GM18870 (cell line): ENCODE measurements around the gene ATP6AP2.

Experiments used
- ATAC-seq: cut with Tn5 transposase; IDR thresholded peaks from one replicate; pipeline ENCODE4 v1.9.1; 2021; ENCODE audit warnings: moderate library complexity; ENCODE audit not compliant: unreplicated experiment

Gene ATP6AP2

GRCh38 chrX:40637687-40638086, 56.9 kb downstream of the ATP6AP2 start:
- no peak for ATAC-seq

- ATAC-seq = no peak
Observed at GRCh38 chrX:40644176-40644575, 63.4 kb downstream of the ATP6AP2 start.

- peak; percentile 42 for ATAC-seq
Observed at GRCh38 chrX:40644821-40645358, 64.1 kb downstream of the ATP6AP2 start.

- ATAC-seq = no peak
Observed at GRCh38 chrX:40646489-40647306, 65.9 kb downstream of the ATP6AP2 start.

- peak; percentile 69 for ATAC-seq
Observed at GRCh38 chrX:40647307-40648197, 66.8 kb downstream of the ATP6AP2 start, which contains the start of gene CXorf38. Gene CXorf38, minus strand, starts transcription at chrX:40647561. Its CDS starts 41 bp downstream, at chrX:40647520.

GRCh38 chrX:40651620-40652223, 71.0 kb downstream of the ATP6AP2 start:
- ATAC-seq = no peak

GRCh38 chrX:40652664-40653063, 71.9 kb downstream of the ATP6AP2 start:
- no peak for ATAC-seq

GRCh38 chrX:40653535-40653934, 72.8 kb downstream of the ATP6AP2 start:
- ATAC-seq = no peak
